Neural cell (in vitro differentiated cells): Measurements from ENCODE around the gene POLE4.

Source experiments
- EP300 ChIP-seq: fragments of 450-650 bp; conservative IDR thresholded peaks from 2 replicates; pipeline ENCODE4 v1.6.1; 2014; ENCODE audit warnings: antibody characterized with exemption, mild to moderate bottlenecking, moderate library complexity; ENCODE audit not compliant: poor library complexity, severe bottlenecking
- EZH2 ChIP-seq: fragments of 200-600, 300-800 bp; shearing (Covaris generic), sonication (generic); IDR thresholded peaks from 2 replicates; pipeline ENCODE4 v1.6.1; 2014; ENCODE audit warnings: antibody characterized with exemption, low read length, borderline replicate concordance, mild to moderate bottlenecking; ENCODE audit not compliant: insufficient read depth, poor library complexity, severe bottlenecking
- MXI1 ChIP-seq: fragments of 450-650 bp; conservative IDR thresholded peaks from 2 replicates; pipeline ENCODE4 v1.6.1; 2014; ENCODE audit warnings: antibody characterized with exemption, mild to moderate bottlenecking; ENCODE audit not compliant: poor library complexity, severe bottlenecking
- POLR2AphosphoS5 ChIP-seq: IDR thresholded peaks from 2 replicates; pipeline ENCODE4 v1.6.1; 2012
- RAD21 ChIP-seq: fragments of 450-650 bp; conservative IDR thresholded peaks from 2 replicates; pipeline ENCODE4 v1.6.1; 2014; ENCODE audit warnings: antibody characterized with exemption, mild to moderate bottlenecking, moderate library complexity
- REST ChIP-seq: IDR thresholded peaks from 2 replicates; pipeline ENCODE4 v1.6.1; 2012; ENCODE audit warnings: borderline replicate concordance
- TF ChIP-seq, protein P1 (sequence below): fragments of 450-650 bp; IDR thresholded peaks from 2 replicates; pipeline ENCODE4 v1.5.1; 2014; ENCODE audit warnings: antibody characterized with exemption, mild to moderate bottlenecking, moderate library complexity; ENCODE audit not compliant: poor library complexity, severe bottlenecking

GRCh38 chr2:75003276-75003675 is 44.8 kb downstream of the POLE4 start:
- TF ChIP-seq EZH2 (no peak), EP300 (no peak), POLR2AphosphoS5 (no peak), REST (no peak), RAD21 (no peak), MXI1 (no peak)
- TF ChIP-seq, protein P1, sequence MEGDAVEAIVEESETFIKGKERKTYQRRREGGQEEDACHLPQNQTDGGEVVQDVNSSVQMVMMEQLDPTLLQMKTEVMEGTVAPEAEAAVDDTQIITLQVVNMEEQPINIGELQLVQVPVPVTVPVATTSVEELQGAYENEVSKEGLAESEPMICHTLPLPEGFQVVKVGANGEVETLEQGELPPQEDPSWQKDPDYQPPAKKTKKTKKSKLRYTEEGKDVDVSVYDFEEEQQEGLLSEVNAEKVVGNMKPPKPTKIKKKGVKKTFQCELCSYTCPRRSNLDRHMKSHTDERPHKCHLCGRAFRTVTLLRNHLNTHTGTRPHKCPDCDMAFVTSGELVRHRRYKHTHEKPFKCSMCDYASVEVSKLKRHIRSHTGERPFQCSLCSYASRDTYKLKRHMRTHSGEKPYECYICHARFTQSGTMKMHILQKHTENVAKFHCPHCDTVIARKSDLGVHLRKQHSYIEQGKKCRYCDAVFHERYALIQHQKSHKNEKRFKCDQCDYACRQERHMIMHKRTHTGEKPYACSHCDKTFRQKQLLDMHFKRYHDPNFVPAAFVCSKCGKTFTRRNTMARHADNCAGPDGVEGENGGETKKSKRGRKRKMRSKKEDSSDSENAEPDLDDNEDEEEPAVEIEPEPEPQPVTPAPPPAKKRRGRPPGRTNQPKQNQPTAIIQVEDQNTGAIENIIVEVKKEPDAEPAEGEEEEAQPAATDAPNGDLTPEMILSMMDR: no peak
